ACC112 (cell line): Measurements from ENCODE around the gene USP21.

Experiments used
- H2AFZ ChIP-seq: fragments of 200-600 bp; sonication (generic); one replicate; pipeline ENCODE4 v1.6.0; 2017; ENCODE audit warnings: antibody characterized with exemption, low read length; ENCODE audit not compliant: unreplicated experiment
- H3K27ac ChIP-seq: fragments of 200-600 bp; sonication (generic); 2 replicates; pipeline ENCODE4 v1.5.1; 2014; ENCODE audit warnings: low read depth, mild to moderate bottlenecking, antibody characterized with exemption, low read length, moderate library complexity
- H3K27me3 ChIP-seq: fragments of 200-600 bp; sonication (generic); 2 replicates; pipeline ENCODE4 v1.6.1; 2014; ENCODE audit warnings: mild to moderate bottlenecking, antibody characterized with exemption, low read length, moderate library complexity, mixed read lengths; ENCODE audit not compliant: insufficient read depth
- H3K36me3 ChIP-seq: fragments of 200-600 bp; sonication (generic); 2 replicates; pipeline ENCODE4 v1.6.1; 2016; ENCODE audit warnings: mild to moderate bottlenecking, antibody characterized with exemption, low read length, moderate library complexity, mixed read lengths; ENCODE audit not compliant: insufficient read depth
- H3K4me1 ChIP-seq: fragments of 200-600 bp; sonication (generic); one replicate; pipeline ENCODE4 v1.6.1; 2016; ENCODE audit warnings: low read length, mixed read lengths; ENCODE audit not compliant: insufficient read depth, unreplicated experiment, control insufficient read depth
- H3K4me3 ChIP-seq: fragments of 200-600 bp; sonication (generic); 2 replicates; pipeline ENCODE4 v1.5.1; 2014; ENCODE audit warnings: mild to moderate bottlenecking, low read depth, low read length
- H3K79me2 ChIP-seq: fragments of 200-600 bp; sonication (generic); one replicate; pipeline ENCODE4 v1.6.0; 2016; ENCODE audit warnings: low read length; ENCODE audit not compliant: control insufficient read depth, unreplicated experiment, insufficient read depth

Gene USP21

GRCh38 chr1:161179698-161180097, 20.4 kb downstream of the USP21 start:
- H2AFZ ChIP-seq: no peak overlapping the region
- H3K36me3 ChIP-seq: no peaks in the 10 kb centered on the region
- no peak overlapping the region for H3K4me3 ChIP-seq
- peaks cover 31% of the 10 kb centered on the region for H3K4me1 ChIP-seq
- H3K27me3 ChIP-seq: no peaks in the 10 kb centered on the region
- H3K27ac ChIP-seq: no peak overlapping the region
- peaks cover 13% of the 10 kb centered on the region for H3K79me2 ChIP-seq

- no peak overlapping the region for H2AFZ ChIP-seq
- H3K79me2 ChIP-seq: peaks cover 13% of the 10 kb centered on the region
- H3K27ac ChIP-seq: 0 out of 2 replicates have a peak overlapping the region, but pooled peaks have one; percentile 8
- peaks cover 36% of the 10 kb centered on the region for H3K4me1 ChIP-seq
- H3K27me3 ChIP-seq: no peaks in the 10 kb centered on the region
- H3K4me3 ChIP-seq: no peak overlapping the region
- H3K36me3 ChIP-seq: no peaks in the 10 kb centered on the region
Observed at GRCh38 chr1:161180639-161181038, 21.3 kb downstream of the USP21 start.

GRCh38 chr1:161182214-161182613, 22.9 kb downstream of the USP21 start:
- H3K27ac ChIP-seq: peak overlapping the region; percentile 74
- H2AFZ ChIP-seq: peak overlapping the region; percentile 44

GRCh38 chr1:161185282-161185682, 26.0 kb downstream of the USP21 start:
- H3K4me1 ChIP-seq: peaks cover 40% of the 10 kb centered on the region
- no peaks in the 10 kb centered on the region for H3K79me2 ChIP-seq
- H3K27me3 ChIP-seq: no peaks in the 10 kb centered on the region
- H3K36me3 ChIP-seq: 0 out of 2 replicates have a peak, but pooled peaks cover 2% of the 10 kb centered on the region
- H2AFZ ChIP-seq: peak overlapping the region; percentile 61
- peak overlapping the region; percentile 51 for H3K27ac ChIP-seq
- H3K4me3 ChIP-seq: no peak overlapping the region

More at GRCh38 chr1:161182214-161182613, 22.9 kb downstream of the USP21 start:
- no peaks in the 10 kb centered on the region for H3K36me3 ChIP-seq
- H3K4me1 ChIP-seq: peaks cover 36% of the 10 kb centered on the region
- no peaks in the 10 kb centered on the region for H3K79me2 ChIP-seq
- H3K4me3 ChIP-seq: no peak overlapping the region
- no peaks in the 10 kb centered on the region for H3K27me3 ChIP-seq

- Histone ChIP-seq H3K4me1 (peaks cover 40% of the 10 kb centered on the region), H2AFZ (peak overlapping the region; percentile 61), H3K27me3 (no peaks in the 10 kb centered on the region), H3K79me2 (no peaks in the 10 kb centered on the region), H3K36me3 (0 out of 2 replicates have a peak, but pooled peaks cover 2% of the 10 kb centered on the region), H3K4me3 (no peak overlapping the region), H3K27ac (peak overlapping the region; percentile 51)
Observed at GRCh38 chr1:161185732-161186311, 26.5 kb downstream of the USP21 start.

- Histone ChIP-seq H3K4me3 (no peak overlapping the region), H3K36me3 (0 out of 2 replicates have a peak, but pooled peaks cover 2% of the 10 kb centered on the region), H3K27me3 (no peaks in the 10 kb centered on the region), H2AFZ (no peak overlapping the region), H3K79me2 (no peaks in the 10 kb centered on the region), H3K27ac (no peak overlapping the region), H3K4me1 (peaks cover 29% of the 10 kb centered on the region)
Observed at GRCh38 chr1:161187311-161187710, 28.0 kb downstream of the USP21 start.

- Histone ChIP-seq H3K36me3 (peaks cover 2% of the 10 kb centered on the region; the same call in 1 of the 2 replicates), H3K27me3 (no peaks in the 10 kb centered on the region), H3K79me2 (no peaks in the 10 kb centered on the region), H3K4me1 (peaks cover 22% of the 10 kb centered on the region), H2AFZ (no peak overlapping the region), H3K4me3 (no peak overlapping the region), H3K27ac (peak overlapping the region; percentile 97)
Observed at GRCh38 chr1:161188381-161188780, 29.1 kb downstream of the USP21 start.

- H2AFZ ChIP-seq: no peak overlapping the region
- no peak overlapping the region for H3K4me3 ChIP-seq
- H3K27me3 ChIP-seq: no peaks in the 10 kb centered on the region
- peaks cover 2% of the 10 kb centered on the region; the same call in 1 of the 2 replicates for H3K36me3 ChIP-seq
- H3K4me1 ChIP-seq: peaks cover 28% of the 10 kb centered on the region
- no peaks in the 10 kb centered on the region for H3K79me2 ChIP-seq
- peak overlapping the region; percentile 97 for H3K27ac ChIP-seq
Observed at GRCh38 chr1:161189036-161189435, 29.7 kb downstream of the USP21 start.

- Histone ChIP-seq H3K36me3 (peaks cover 2% of the 10 kb centered on the region; the same call in 1 of the 2 replicates), H3K79me2 (peaks cover under 1% of the 10 kb centered on the region), H3K4me3 (no peak overlapping the region), H3K4me1 (peaks cover 29% of the 10 kb centered on the region), H2AFZ (no peak overlapping the region), H3K27ac (peak overlapping the region; percentile 41), H3K27me3 (no peaks in the 10 kb centered on the region)
Observed at GRCh38 chr1:161190962-161191521, 31.7 kb downstream of the USP21 start.

GRCh38 chr1:161191971-161192370, 32.7 kb downstream of the USP21 start:
- no peak overlapping the region for H2AFZ ChIP-seq

More at GRCh38 chr1:161191971-161192370, 32.7 kb downstream of the USP21 start:
- peaks cover 2% of the 10 kb centered on the region; the same call in 1 of the 2 replicates for H3K36me3 ChIP-seq
- no peak overlapping the region for H3K27ac ChIP-seq
- peaks cover 36% of the 10 kb centered on the region for H3K4me1 ChIP-seq
- H3K79me2 ChIP-seq: peaks cover 9% of the 10 kb centered on the region
- H3K27me3 ChIP-seq: no peaks in the 10 kb centered on the region
- no peak overlapping the region for H3K4me3 ChIP-seq
